ENCODE data around the gene AKAP9.

- TF ChIP-seq CTCF (IDR thresholded peaks at IDR 0.05), result no peak
- no peak for TF ChIP-seq POLR2A (IDR thresholded peaks at IDR 0.05)
Observed at GRCh38 chr7:92053312-92053711, 112.7 kb downstream of the AKAP9 start.

All from body of pancreas (tissue), 4 donors.